Omental fat pad (tissue), 4 donors: ENCODE measurements around the gene CA11. TPM values are rescaled to one million over a fixed set of nuclear protein-coding genes. Genes with fewer than 3 reads are reported as not detected.

Experiments
- ATAC-seq: fragments of 150-250 bp; one replicate; pipeline ENCODE4 v1.9.1; 2016; ENCODE audit warnings: mild to moderate bottlenecking, moderate library complexity; ENCODE audit not compliant: low FRiP score
- DNase-seq: peaks from one replicate; pipeline ENCODE4 v3.0.0-alpha.2; 2019; ENCODE audit warnings: low spot score
- total RNA-seq, 4 donors: library from RNA; depleted of rRNA; stranded (reverse); fragments of >200 nt; gene quantifications; one replicate each; pipeline ENCODE4 v1.1.0, GENCODE V29; 2016
- TF ChIP-seq, protein P1 (sequence below), 3 donors: fragments of 450-650 bp; IDR thresholded peaks; one replicate each; pipeline ENCODE4 v1.5.1; 2016 to 2017; ENCODE audit warnings: antibody characterized with exemption in 3 of 3, mild to moderate bottlenecking in 3 of 3, moderate library complexity in 2 of 3

Gene CA11
- total RNA-seq, 4 donors from 2014 or later: 1.9 to 12.7 (median 5.7) TPM

DNA sequence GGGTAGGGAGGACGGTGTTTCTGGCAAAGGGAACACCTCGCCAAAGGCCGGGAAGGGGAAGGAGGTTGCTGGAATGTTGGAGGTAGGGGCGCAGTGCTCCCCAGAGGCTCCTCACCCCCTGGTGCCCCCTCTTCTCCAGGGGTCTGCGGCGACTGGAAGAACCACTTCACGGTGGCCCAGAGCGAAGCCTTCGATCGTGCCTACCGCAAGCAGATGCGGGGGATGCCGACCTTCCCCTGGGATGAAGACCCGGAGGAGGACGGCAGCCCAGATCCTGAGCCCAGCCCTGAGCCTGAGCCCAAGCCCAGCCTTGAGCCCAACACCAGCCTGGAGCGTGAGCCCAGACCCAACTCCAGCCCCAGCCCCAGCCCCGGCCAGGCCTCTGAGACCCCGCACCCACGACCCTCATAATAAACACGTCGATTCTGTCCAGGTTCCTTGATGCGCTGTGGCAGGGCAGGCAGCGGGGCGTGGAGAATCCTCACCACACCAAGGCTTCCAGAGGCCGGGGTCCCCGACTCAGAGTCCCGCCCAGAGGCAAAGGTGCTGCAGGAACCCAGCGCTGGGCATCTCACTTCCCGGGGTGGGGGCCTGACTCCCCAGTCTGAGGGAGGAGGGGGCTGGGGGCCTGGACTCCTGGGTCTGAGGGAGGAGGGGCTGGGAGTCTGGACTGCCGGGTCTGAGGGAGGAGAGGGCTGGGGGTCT is 46.8 kb downstream of the CA11 start:
- TF ChIP-seq, protein P1, sequence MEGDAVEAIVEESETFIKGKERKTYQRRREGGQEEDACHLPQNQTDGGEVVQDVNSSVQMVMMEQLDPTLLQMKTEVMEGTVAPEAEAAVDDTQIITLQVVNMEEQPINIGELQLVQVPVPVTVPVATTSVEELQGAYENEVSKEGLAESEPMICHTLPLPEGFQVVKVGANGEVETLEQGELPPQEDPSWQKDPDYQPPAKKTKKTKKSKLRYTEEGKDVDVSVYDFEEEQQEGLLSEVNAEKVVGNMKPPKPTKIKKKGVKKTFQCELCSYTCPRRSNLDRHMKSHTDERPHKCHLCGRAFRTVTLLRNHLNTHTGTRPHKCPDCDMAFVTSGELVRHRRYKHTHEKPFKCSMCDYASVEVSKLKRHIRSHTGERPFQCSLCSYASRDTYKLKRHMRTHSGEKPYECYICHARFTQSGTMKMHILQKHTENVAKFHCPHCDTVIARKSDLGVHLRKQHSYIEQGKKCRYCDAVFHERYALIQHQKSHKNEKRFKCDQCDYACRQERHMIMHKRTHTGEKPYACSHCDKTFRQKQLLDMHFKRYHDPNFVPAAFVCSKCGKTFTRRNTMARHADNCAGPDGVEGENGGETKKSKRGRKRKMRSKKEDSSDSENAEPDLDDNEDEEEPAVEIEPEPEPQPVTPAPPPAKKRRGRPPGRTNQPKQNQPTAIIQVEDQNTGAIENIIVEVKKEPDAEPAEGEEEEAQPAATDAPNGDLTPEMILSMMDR (IDR thresholded peaks at IDR 0.05): no peak
- DNase-seq: no peak
- ATAC-seq: no peak

DNA sequence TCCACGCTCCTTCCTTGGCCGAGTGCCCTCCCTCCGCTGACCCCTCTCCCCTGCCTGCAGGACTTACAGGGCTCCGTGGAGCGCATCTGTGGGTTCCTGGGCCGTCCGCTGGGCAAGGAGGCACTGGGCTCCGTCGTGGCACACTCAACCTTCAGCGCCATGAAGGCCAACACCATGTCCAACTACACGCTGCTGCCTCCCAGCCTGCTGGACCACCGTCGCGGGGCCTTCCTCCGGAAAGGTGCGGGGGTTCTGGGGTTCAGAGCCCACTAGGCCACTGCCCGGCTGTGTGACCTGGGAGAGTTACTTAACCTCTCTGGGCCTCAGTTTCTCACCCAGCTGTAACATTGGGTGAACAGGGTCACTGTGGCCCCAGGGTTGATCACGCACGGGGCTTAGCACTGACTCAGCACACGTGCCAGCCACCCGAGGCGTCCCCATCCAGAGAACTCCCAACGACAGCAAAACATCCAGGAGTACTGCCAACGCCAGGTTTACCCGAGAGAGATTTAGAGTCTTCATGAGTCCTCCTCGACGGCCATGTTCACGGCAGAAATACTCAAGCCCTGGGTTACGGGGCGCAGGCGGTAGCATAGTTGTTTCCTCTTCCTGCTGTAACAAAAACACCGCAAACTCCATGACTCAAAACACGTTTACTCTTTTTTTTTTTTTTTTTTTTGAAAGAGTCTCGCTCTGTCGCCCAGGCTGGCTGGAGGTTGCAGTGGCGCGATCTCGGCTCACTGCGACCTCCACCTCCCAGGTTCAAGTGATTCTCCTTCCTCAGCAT is 49.1 kb downstream of the CA11 start:
- TF ChIP-seq, protein P1 (IDR thresholded peaks at IDR 0.05): no peak
- ATAC-seq: no peak

DNA sequence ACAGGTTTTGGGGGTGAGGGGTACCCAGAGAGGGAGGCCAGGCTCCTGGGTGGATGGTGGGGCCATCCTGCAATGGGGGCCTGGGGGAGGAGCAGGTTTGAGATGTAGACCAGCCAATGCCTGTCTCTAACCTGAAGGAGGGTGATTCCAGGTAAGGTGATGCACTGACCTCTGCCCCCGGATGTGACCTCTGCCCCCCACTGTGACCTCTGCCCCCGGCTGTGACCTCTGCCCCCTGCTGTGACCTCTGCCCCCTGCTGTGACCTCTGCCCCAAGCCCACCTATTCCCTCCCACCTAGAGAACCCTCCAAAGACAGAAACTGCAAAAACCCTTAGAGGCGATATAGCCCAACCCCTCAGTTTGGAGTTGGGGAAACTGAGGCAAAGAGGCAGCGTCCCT is 49.8 kb downstream of the CA11 start:
- no peak for ATAC-seq

More for the DNA sequence above, 49.1 kb downstream of the CA11 start:
- DNase-seq: no peak

DNA sequence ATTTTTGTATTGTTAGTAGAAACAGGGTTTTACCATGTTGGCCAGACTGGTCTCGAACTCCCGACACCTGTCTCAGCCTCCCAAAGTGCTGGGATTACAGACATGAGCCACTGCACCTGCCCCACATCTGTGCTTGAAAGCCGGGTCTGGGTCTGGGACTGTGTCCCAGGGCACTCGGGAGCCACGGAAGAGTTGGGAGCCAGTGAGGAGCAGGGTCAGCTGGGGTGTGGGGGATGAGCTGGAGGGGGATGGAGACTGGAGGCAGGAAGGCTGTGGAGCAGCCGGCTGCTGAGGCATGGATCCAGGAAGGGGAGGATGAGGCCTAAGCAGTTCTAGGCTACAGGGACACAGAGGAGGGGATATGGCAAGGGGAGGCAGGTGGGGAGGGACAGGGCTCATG is 50.2 kb downstream of the CA11 start:
- no peak for ATAC-seq
- DNase-seq: no peak
- TF ChIP-seq, protein P1 (IDR thresholded peaks at IDR 0.05): no peak

More for the DNA sequence above, 49.8 kb downstream of the CA11 start:
- TF ChIP-seq, protein P1 (IDR thresholded peaks at IDR 0.05): no peak
- no peak for DNase-seq

- no peak for ATAC-seq
- DNase-seq: no peak
- TF ChIP-seq, protein P1 (IDR thresholded peaks at IDR 0.05): no peak
Measured at GRCh38 chr19:48595171-48595570, 50.8 kb downstream of the CA11 start.

- ATAC-seq: no peak
- TF ChIP-seq, protein P1 (IDR thresholded peaks at IDR 0.05): no peak
- DNase-seq: no peak
Measured at GRCh38 chr19:48591021-48591420, 55.0 kb downstream of the CA11 start.
